ENCODE measurements around the gene ATP11C.

DNA sequence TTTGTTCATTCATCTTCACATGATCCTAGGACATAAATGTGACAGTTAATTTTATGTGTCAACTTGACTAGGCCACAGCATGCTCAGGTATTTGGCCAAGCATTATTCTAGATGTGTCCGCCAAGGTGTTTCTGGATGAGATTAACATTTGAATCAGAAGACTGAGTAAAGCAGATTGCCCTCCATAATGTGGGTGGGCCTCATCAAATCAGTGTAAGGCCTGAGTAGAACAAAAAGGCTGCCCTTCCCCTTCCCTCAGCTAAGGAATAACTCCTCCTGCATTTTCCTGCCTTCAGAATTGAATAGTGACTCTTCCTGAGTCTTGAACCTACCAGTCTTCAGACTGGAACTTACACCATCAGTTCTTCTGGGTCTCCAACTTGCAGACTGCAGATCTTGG lies 18.4 kb downstream of the ATP11C start:
- TF ChIP-seq, protein P1, sequence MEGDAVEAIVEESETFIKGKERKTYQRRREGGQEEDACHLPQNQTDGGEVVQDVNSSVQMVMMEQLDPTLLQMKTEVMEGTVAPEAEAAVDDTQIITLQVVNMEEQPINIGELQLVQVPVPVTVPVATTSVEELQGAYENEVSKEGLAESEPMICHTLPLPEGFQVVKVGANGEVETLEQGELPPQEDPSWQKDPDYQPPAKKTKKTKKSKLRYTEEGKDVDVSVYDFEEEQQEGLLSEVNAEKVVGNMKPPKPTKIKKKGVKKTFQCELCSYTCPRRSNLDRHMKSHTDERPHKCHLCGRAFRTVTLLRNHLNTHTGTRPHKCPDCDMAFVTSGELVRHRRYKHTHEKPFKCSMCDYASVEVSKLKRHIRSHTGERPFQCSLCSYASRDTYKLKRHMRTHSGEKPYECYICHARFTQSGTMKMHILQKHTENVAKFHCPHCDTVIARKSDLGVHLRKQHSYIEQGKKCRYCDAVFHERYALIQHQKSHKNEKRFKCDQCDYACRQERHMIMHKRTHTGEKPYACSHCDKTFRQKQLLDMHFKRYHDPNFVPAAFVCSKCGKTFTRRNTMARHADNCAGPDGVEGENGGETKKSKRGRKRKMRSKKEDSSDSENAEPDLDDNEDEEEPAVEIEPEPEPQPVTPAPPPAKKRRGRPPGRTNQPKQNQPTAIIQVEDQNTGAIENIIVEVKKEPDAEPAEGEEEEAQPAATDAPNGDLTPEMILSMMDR (IDR thresholded peaks at IDR 0.05 in 4 of 5, conservative IDR thresholded peaks at IDR 0.05 in 1 of 5): no peak
- TF ChIP-seq POLR2A (IDR thresholded peaks at IDR 0.05): no peak
